Sigmoid colon (tissue), 7 donors: Measurements from ENCODE around the gene RORB. TPM values are rescaled to one million over a fixed set of nuclear protein-coding genes. Genes with fewer than 3 reads are reported as not detected.

Source experiments
- DNase-seq: peaks from one replicate; pipeline ENCODE4 v3.0.0-alpha.2; 2019
- H3K27ac ChIP-seq, 4 donors: fragments of 200-600 bp; sonication (generic); one replicate each; pipeline ENCODE4 v1.5.1; 2016 to 2019; ENCODE audit warnings: mild to moderate bottlenecking in 1 of 4
- H3K27me3 ChIP-seq, 3 donors: fragments of 200-600 bp; sonication (generic); one replicate each; pipeline ENCODE4 v1.5.1; 2019; ENCODE audit warnings: mild to moderate bottlenecking in 1 of 3
- H3K36me3 ChIP-seq, 4 donors: fragments of 200-600 bp; sonication (generic); one replicate each; pipeline ENCODE4 v1.5.1; 2016 to 2019
- H3K4me1 ChIP-seq, 4 donors: fragments of 200-600 bp; sonication (generic); one replicate each; pipeline ENCODE4 v1.5.1; 2017 to 2019
- H3K4me3 ChIP-seq, 4 donors: fragments of 200-600 bp; sonication (generic); one replicate each; pipeline ENCODE4 v1.5.1; 2017 to 2019; ENCODE audit warnings: mild to moderate bottlenecking in 2 of 4, moderate library complexity in 1 of 4
- H3K9me3 ChIP-seq, 4 donors: fragments of 200-600 bp in 3 of 4; sonication (generic) in 3 of 4; one replicate each; pipeline versions ENCODE4 v1.5.1 to v1.6.1; 2013 to 2019
- EP300 ChIP-seq, 4 donors: sonication (generic); formaldehyde crosslinking; IDR thresholded peaks; one replicate each; pipeline ENCODE4 v1.6.1; 2017; ENCODE audit warnings: antibody characterized with exemption in 4 of 4
- POLR2A ChIP-seq, 2 donors: fragments of 450-650 bp; IDR thresholded peaks; one replicate each; pipeline ENCODE4 v1.6.1; 2016; ENCODE audit warnings: antibody characterized with exemption in 2 of 2, mild to moderate bottlenecking in 2 of 2, moderate library complexity in 2 of 2
- POLR2AphosphoS5 ChIP-seq, 4 donors: sonication (generic); formaldehyde crosslinking; IDR thresholded peaks; one replicate each; pipeline ENCODE4 v1.6.1; 2017; ENCODE audit warnings: antibody characterized with exemption in 4 of 4
- WGBS, 2 donors: extraction: QIAGEN DNeasy Blood & Tissue Kit; methylation state at CpG; one replicate each; pipeline ENCODE4 v1.1.7; 2013; 5-methylcytosine and 5-hydroxymethylcytosine counted together
- intact Hi-C: fragments of 100-400 bp; cut with DNase I; formaldehyde crosslinking; loops from one replicate; pipeline ENCODE4 v1.15.1; 2023
- polyA plus RNA-seq, 3 donors: library from polyadenylated mRNA; stranded (reverse); fragments of 200-250 nt; gene quantifications; one replicate each; pipeline ENCODE4 v1.2.3, GENCODE V29; 2013
- total RNA-seq, 4 donors: library from RNA; depleted of rRNA; stranded (reverse); fragments of >200 nt; gene quantifications; one replicate each; pipeline ENCODE4 v1.1.0, GENCODE V29; 2016
- TF ChIP-seq, protein P1 (sequence below), 4 experiments: fragments of 450-650 bp in 3 of 4; fragments of 200-600 bp in 1 of 4; IDR thresholded peaks; one replicate each; pipeline ENCODE4 v1.5.1; 2016 to 2019; ENCODE audit warnings: antibody characterized with exemption in 4 of 4, mild to moderate bottlenecking in 3 of 4, moderate library complexity in 2 of 4
- donor health status: healthy with polysubstance abuse.
- donor health status: Bipolar disorder and iron deficiency.
- donor health status: healthy.

The RORB gene
- total and polyA plus RNA-seq, 7 donors = 0.03 to 1.9 (median 0.82) TPM; not detected in 2

DNA sequence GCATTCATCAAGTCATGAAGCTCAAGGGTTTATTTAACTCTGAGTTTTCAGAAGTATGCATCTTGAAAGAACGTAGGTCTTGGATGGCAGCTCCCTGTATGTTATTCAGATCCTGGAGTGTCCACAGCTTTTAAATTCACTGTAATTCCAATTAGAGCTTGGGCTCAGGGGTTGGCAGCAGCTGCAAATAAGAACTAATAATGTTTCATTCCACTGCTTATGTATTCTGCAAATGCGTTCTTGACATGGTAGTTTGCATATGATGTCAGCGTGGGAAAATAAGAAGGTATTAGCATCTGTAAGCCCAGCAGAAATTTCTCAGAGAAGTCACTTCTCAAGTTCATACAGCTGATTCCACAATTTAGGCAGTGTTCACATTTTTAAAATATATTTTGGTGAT is 58.4 kb downstream of the RORB start:
- TF ChIP-seq POLR2A (IDR thresholded peaks at IDR 0.05) (no peak), POLR2AphosphoS5 (IDR thresholded peaks at IDR 0.05) (no peak), EP300 (IDR thresholded peaks at IDR 0.05) (no peak)
- TF ChIP-seq, protein P1, sequence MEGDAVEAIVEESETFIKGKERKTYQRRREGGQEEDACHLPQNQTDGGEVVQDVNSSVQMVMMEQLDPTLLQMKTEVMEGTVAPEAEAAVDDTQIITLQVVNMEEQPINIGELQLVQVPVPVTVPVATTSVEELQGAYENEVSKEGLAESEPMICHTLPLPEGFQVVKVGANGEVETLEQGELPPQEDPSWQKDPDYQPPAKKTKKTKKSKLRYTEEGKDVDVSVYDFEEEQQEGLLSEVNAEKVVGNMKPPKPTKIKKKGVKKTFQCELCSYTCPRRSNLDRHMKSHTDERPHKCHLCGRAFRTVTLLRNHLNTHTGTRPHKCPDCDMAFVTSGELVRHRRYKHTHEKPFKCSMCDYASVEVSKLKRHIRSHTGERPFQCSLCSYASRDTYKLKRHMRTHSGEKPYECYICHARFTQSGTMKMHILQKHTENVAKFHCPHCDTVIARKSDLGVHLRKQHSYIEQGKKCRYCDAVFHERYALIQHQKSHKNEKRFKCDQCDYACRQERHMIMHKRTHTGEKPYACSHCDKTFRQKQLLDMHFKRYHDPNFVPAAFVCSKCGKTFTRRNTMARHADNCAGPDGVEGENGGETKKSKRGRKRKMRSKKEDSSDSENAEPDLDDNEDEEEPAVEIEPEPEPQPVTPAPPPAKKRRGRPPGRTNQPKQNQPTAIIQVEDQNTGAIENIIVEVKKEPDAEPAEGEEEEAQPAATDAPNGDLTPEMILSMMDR (IDR thresholded peaks at IDR 0.05) = no peak
- Histone ChIP-seq H3K4me3 (no peak overlapping the region), H3K27ac (no peak overlapping the region), H3K4me1 (no peaks in the 10 kb centered on the region), H3K9me3 (no peaks in the 10 kb centered on the region), H3K36me3 (no peaks in the 10 kb centered on the region), H3K27me3 (no peaks in the 10 kb centered on the region)
- no peak for DNase-seq
- intact Hi-C loops = no loop called here
- WGBS, 2 donors = 64 to 81% methylated on average over 3 of the region's 3 CpGs

DNA sequence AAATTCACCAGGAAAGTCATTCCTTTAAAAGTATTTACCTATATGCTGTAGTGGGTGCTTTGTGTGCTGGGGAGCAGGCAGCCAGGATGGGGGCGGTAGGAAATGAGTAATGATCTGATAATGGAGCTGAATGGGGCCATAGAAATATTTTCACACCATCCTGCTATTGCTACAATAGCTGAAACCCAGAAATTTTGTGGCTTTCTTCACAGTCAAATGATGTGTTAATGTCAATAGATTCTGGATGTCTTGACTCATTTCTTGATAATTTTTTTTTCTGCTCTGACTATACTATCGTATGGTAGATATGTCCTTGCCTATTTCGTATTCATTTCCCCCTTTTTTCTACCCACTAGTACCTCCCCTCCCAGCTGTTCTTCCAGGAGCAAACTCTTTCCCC is 59.5 kb downstream of the RORB start:
- Histone ChIP-seq H3K4me1 (no peaks in the 10 kb centered on the region), H3K9me3 (no peaks in the 10 kb centered on the region), H3K36me3 (no peaks in the 10 kb centered on the region), H3K27me3 (no peaks in the 10 kb centered on the region), H3K27ac (no peak overlapping the region), H3K4me3 (no peak overlapping the region)
- no peak for DNase-seq
- intact Hi-C loops = no loop called here
- no peak for TF ChIP-seq EP300 (IDR thresholded peaks at IDR 0.05)
- TF ChIP-seq POLR2AphosphoS5 (IDR thresholded peaks at IDR 0.05) = no peak
- TF ChIP-seq POLR2A (IDR thresholded peaks at IDR 0.05) = no peak
- TF ChIP-seq, protein P1 (IDR thresholded peaks at IDR 0.05) = no peak
- WGBS, 2 donors = 80 to 82% methylated on average over 3 of the region's 3 CpGs

DNA sequence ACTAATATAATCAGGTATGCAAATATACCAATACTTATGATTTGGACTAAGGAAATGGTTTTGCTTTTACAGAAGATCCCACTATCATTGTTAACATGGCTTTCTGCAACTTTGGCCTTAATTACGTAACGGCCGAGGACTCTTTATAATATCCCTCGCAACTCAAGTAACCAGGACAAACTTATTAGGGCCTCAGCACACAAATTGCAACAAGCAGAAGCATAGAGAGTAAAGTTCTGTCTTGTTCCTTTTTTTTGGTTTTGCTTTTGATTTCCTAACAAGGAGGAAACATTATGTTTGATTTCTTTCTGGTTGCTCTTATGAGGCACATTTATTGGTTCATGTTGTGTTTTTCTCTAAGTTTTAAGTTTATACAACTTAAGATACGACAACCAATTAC is 60.4 kb downstream of the RORB start:
- no peak for TF ChIP-seq EP300 (IDR thresholded peaks at IDR 0.05)
- 68 to 81% methylated on average over 5 of the region's 5 CpGs for WGBS, 2 donors
- H3K9me3 ChIP-seq = no peaks in the 10 kb centered on the region
- H3K36me3 ChIP-seq = no peaks in the 10 kb centered on the region
- no peaks in the 10 kb centered on the region for H3K27me3 ChIP-seq
- no peak overlapping the region for H3K4me3 ChIP-seq
- DNase-seq = no peak
- no peak overlapping the region for H3K27ac ChIP-seq
- H3K4me1 ChIP-seq = no peaks in the 10 kb centered on the region
- intact Hi-C loops = no loop called here

DNA sequence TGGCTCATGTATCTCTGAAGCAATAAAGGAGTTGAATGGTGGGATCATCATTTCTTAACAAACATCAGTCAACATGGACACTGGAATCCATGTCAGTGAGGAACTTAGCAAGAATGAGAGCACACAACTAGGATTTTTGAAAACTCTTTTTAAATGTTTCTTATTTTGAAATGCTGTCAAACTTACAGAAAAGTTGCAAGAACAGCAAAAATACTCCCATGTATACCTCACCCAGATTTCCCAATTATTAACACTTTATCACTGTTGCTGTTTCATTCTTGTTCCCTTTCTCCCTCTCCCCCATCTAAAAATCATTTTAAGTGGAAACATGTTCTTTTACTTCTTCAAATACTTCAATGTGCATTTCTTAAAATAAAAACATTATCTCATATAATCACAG is 65.5 kb downstream of the RORB start:
- Histone ChIP-seq H3K9me3 (no peaks in the 10 kb centered on the region), H3K36me3 (no peaks in the 10 kb centered on the region), H3K4me1 (no peaks in the 10 kb centered on the region), H3K4me3 (no peak overlapping the region), H3K27ac (no peak overlapping the region), H3K27me3 (no peaks in the 10 kb centered on the region)
- no peak for DNase-seq
- TF ChIP-seq EP300 (IDR thresholded peaks at IDR 0.05) (no peak), POLR2A (IDR thresholded peaks at IDR 0.05) (no peak), POLR2AphosphoS5 (IDR thresholded peaks at IDR 0.05) (no peak)
- TF ChIP-seq, protein P1 (IDR thresholded peaks at IDR 0.05) = no peak
- intact Hi-C loops = no loop called here

DNA sequence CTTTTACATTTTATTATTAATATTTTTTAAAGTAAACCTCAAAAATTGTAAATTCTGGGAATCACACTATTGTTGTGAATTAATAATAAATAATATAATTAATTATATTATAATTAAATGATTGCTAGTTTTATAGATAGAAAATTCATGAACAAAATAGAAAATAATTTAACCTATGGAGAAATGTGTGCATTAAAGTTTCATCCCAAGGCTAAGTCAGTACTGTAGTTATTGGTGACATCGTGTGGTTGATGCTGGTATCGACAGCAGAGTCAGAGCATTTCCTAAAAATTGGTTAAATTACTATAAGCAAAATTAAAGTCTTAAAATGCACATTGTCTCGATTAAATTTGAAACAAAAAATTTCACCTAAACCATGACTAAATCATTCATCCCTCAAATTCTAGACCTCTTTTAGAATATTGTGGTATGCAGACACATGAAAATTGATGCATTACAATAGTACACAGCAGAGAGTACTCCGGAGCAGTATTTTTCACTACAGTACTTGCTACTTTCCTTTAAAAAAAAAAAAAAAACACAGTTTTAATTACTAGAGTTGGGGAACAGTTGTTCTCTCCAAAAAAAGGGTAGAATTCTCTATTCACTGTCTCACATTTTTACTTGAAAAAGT is 73.9 kb downstream of the RORB start:
- DNase-seq = no peak
- intact Hi-C loops = loop anchor here (10.0 kb wide), 1 partner anchor 844 kb away; no protein-coding TSS in a partner anchor
- 25% methylated on average over 4 of the region's 4 CpGs for WGBS, 2 donors
- Histone ChIP-seq H3K4me1 (no peaks in the 10 kb centered on the region), H3K4me3 (no peak overlapping the region), H3K27ac (no peak overlapping the region), H3K27me3 (no peaks in the 10 kb centered on the region), H3K36me3 (no peaks in the 10 kb centered on the region), H3K9me3 (no peaks in the 10 kb centered on the region)
- TF ChIP-seq POLR2A (IDR thresholded peaks at IDR 0.05) = no peak
- no peak for TF ChIP-seq POLR2AphosphoS5 (IDR thresholded peaks at IDR 0.05)
- TF ChIP-seq EP300 (IDR thresholded peaks at IDR 0.05) = no peak
- TF ChIP-seq, protein P1 (IDR thresholded peaks at IDR 0.05) = peak in 3 of 4 experiments; percentile 25 to 47 (median 35)
